ENCODE results near the gene LRP8. TPM values are rescaled to one million over a fixed set of nuclear protein-coding genes. Genes with fewer than 3 reads are reported as not detected.

The LRP8 gene
- polyA plus RNA-seq, 4 donors = 4.8 to 7.9 (median 6.8) TPM

Other genes starting within 250 kb of the LRP8 start
- under 1 TPM; 0.06 to 0.86 (median 0.16) TPM for gene SLC1A7, start 185.4 kb downstream of the LRP8 start, polyA plus RNA-seq (ENCODE audit: insufficient read length in 4 of 4)
- gene CPT2, start 131.2 kb downstream of the LRP8 start, polyA plus RNA-seq (ENCODE audit: insufficient read length in 4 of 4) = 10 to 100 TPM; 11.0 to 29.1 (median 26.0) TPM
- 10 to 100 TPM; 78.1 to 95.1 (median 87.9) TPM for gene CZIB, start 107.4 kb downstream of the LRP8 start, polyA plus RNA-seq (ENCODE audit: insufficient read length in 4 of 4)
- 100 to 1,000 TPM in 1 of 4 donors, 10 to 100 TPM in 3; 72.4 to 103 (median 87.3) TPM for gene MAGOH, start 89.6 kb downstream of the LRP8 start, polyA plus RNA-seq (ENCODE audit: insufficient read length in 4 of 4)
- under 1 TPM in 1 of 4 donors, not detected in 3; 0.14 TPM for gene DMRTB1, start 131.3 kb upstream of the LRP8 start, polyA plus RNA-seq (ENCODE audit: insufficient read length in 4 of 4)

All from left renal pelvis (tissue), 4 donors.